HFFc6 (cell line): ENCODE data around the gene ANAPC5. TPM values are rescaled to one million over a fixed set of nuclear protein-coding genes. Genes with fewer than 3 reads are reported as not detected.

ENCODE experiments used
- DNase-seq: peaks from one replicate; pipeline ENCODE4 v3.0.0-alpha.2; 2018
- H3K27ac Mint-ChIP-seq: 2 replicates; pipeline ENCODE4 v1.8.0; 2020; ENCODE audit warnings: mild to moderate bottlenecking, mixed read lengths
- H3K27me3 Mint-ChIP-seq: 2 replicates; pipeline ENCODE4 v1.8.0; 2021; ENCODE audit warnings: mild to moderate bottlenecking, moderate library complexity, mixed read lengths; ENCODE audit not compliant: insufficient read depth
- H3K36me3 Mint-ChIP-seq: 2 replicates; pipeline ENCODE4 v1.8.0; 2021; ENCODE audit warnings: low read depth, mixed read lengths
- H3K4me1 Mint-ChIP-seq: 2 replicates; pipeline ENCODE4 v1.8.0; 2020; ENCODE audit warnings: low read depth, mixed read lengths
- H3K4me3 Mint-ChIP-seq: 2 replicates; pipeline ENCODE4 v1.8.0; 2020; ENCODE audit warnings: mild to moderate bottlenecking, moderate library complexity, mixed read lengths
- H3K9me3 Mint-ChIP-seq: 2 replicates; pipeline ENCODE4 v1.8.0; 2020; ENCODE audit warnings: mild to moderate bottlenecking, mixed read lengths
- CTCF ChIP-seq: fragments of 200-600 bp; sonication (generic); IDR thresholded peaks from 2 replicates; pipeline ENCODE4 v1.5.0; 2021; ENCODE audit warnings: antibody characterized with exemption, mild to moderate bottlenecking
- total RNA-seq, 6 experiments: library from RNA; stranded (reverse); fragmentation: NEBNext Ultra II Directional; extraction: Animal tissue kit (Norgen Biotek cat#: 25700); gene quantifications; 2 replicates in 1 of 6; 3 replicates in 5 of 6; pipeline ENCODE4 v1.2.3, GENCODE V29; 2021

ANAPC5 gene
- total RNA-seq, 6 experiments from 2014 or later = 84.5 to 103 (median 93.5) TPM

- Mint-ChIP-seq H3K9me3 (no peaks in the 10 kb centered on the region), H3K4me3 (no peak overlapping the region), H3K27ac (peak overlapping the region; percentile 86), H3K27me3 (peaks cover 2% of the 10 kb centered on the region; the same call in 1 of the 2 replicates), H3K36me3 (peaks cover 16% of the 10 kb centered on the region), H3K4me1 (peaks cover 10% of the 10 kb centered on the region)
- TF ChIP-seq CTCF = no peak
- no peak for DNase-seq
Measured at GRCh38 chr12:121277374-121277759, 74.8 kb downstream of the ANAPC5 start.

- no peak for DNase-seq
- Mint-ChIP-seq H3K9me3 (no peaks in the 10 kb centered on the region), H3K36me3 (peaks cover 22% of the 10 kb centered on the region), H3K27ac (no peak overlapping the region), H3K4me3 (no peak overlapping the region), H3K4me1 (peaks cover 10% of the 10 kb centered on the region), H3K27me3 (peaks cover 2% of the 10 kb centered on the region; the same call in 1 of the 2 replicates)
- no peak for TF ChIP-seq CTCF
Measured at GRCh38 chr12:121274036-121274763, 78.0 kb downstream of the ANAPC5 start.

- H3K36me3 Mint-ChIP-seq = peaks cover 17% of the 10 kb centered on the region
- no peak for TF ChIP-seq CTCF
- DNase-seq = no peak
- peaks cover 10% of the 10 kb centered on the region for H3K4me1 Mint-ChIP-seq
- no peak overlapping the region for H3K4me3 Mint-ChIP-seq
- no peaks in the 10 kb centered on the region; the same call in 1 of the 2 replicates for H3K27me3 Mint-ChIP-seq
- H3K27ac Mint-ChIP-seq = no peak overlapping the region
- H3K9me3 Mint-ChIP-seq = no peaks in the 10 kb centered on the region
Measured at GRCh38 chr12:121273364-121273896, 78.8 kb downstream of the ANAPC5 start.

- no peak for TF ChIP-seq CTCF
- peaks cover 19% of the 10 kb centered on the region for H3K36me3 Mint-ChIP-seq
- no peak for DNase-seq
- H3K9me3 Mint-ChIP-seq = no peaks in the 10 kb centered on the region
- H3K27ac Mint-ChIP-seq = no peak overlapping the region
- H3K27me3 Mint-ChIP-seq = no peaks in the 10 kb centered on the region
- H3K4me1 Mint-ChIP-seq = no peaks in the 10 kb centered on the region
- no peak overlapping the region for H3K4me3 Mint-ChIP-seq
Measured at GRCh38 chr12:121267822-121268221, 84.4 kb downstream of the ANAPC5 start.

- Mint-ChIP-seq H3K9me3 (no peaks in the 10 kb centered on the region), H3K27ac (no peak overlapping the region; the same call in 1 of the 2 replicates), H3K36me3 (peaks cover 30% of the 10 kb centered on the region), H3K4me1 (no peaks in the 10 kb centered on the region), H3K27me3 (no peaks in the 10 kb centered on the region), H3K4me3 (no peak overlapping the region)
- DNase-seq = no peak
- no peak for TF ChIP-seq CTCF
Measured at GRCh38 chr12:121264951-121265515, 87.2 kb downstream of the ANAPC5 start.
